HG03064 (cell line): Measurements from ENCODE around the gene TBC1D1.

Source experiments
- ATAC-seq: cut with Tn5 transposase; IDR thresholded peaks from one replicate; pipeline ENCODE4 v1.9.1; 2021; ENCODE audit warnings: low read depth; ENCODE audit not compliant: unreplicated experiment

The TBC1D1 gene

GRCh38 chr4:37890801-37891259 is at the start of gene TBC1D1:
Gene TBC1D1 (plus strand): TSS chr4:37891084. CDS start chr4:37902096, 11,012 bp downstream.
- ATAC-seq = peak; percentile 23

- no peak for ATAC-seq
Observed at GRCh38 chr4:37844204-37844603, 46.7 kb upstream of the TBC1D1 start.

GRCh38 chr4:37845201-37845600 is 45.7 kb upstream of the TBC1D1 start:
- ATAC-seq = no peak

- no peak for ATAC-seq
Observed at GRCh38 chr4:37847311-37847884, 43.5 kb upstream of the TBC1D1 start.

GRCh38 chr4:37852376-37852775 is 38.5 kb upstream of the TBC1D1 start:
- no peak for ATAC-seq

GRCh38 chr4:37858112-37858511 is 32.8 kb upstream of the TBC1D1 start:
- no peak for ATAC-seq

- no peak for ATAC-seq
Observed at GRCh38 chr4:37858872-37859271, 32.0 kb upstream of the TBC1D1 start.

GRCh38 chr4:37860266-37860665 is 30.6 kb upstream of the TBC1D1 start:
- ATAC-seq = no peak

- no peak for ATAC-seq
Observed at GRCh38 chr4:37862961-37863360, 27.9 kb upstream of the TBC1D1 start.

- no peak for ATAC-seq
Observed at GRCh38 chr4:37864786-37865185, 26.1 kb upstream of the TBC1D1 start.

GRCh38 chr4:37865450-37865849 is 25.4 kb upstream of the TBC1D1 start:
- ATAC-seq = no peak

GRCh38 chr4:37867102-37867501 is 23.8 kb upstream of the TBC1D1 start:
- no peak for ATAC-seq

GRCh38 chr4:37868238-37868637 is 22.6 kb upstream of the TBC1D1 start:
- ATAC-seq = no peak

GRCh38 chr4:37872310-37872988 is 18.4 kb upstream of the TBC1D1 start:
- no peak for ATAC-seq

GRCh38 chr4:37873386-37873785 is 17.5 kb upstream of the TBC1D1 start:
- no peak for ATAC-seq

- ATAC-seq = no peak
Observed at GRCh38 chr4:37876156-37876555, 14.7 kb upstream of the TBC1D1 start.

GRCh38 chr4:37879365-37879764 is 11.5 kb upstream of the TBC1D1 start:
- ATAC-seq = no peak

- no peak for ATAC-seq
Observed at GRCh38 chr4:37881811-37882210, 9.1 kb upstream of the TBC1D1 start.

GRCh38 chr4:37882665-37883296 is 8.1 kb upstream of the TBC1D1 start:
- ATAC-seq = no peak

- no peak for ATAC-seq
Observed at GRCh38 chr4:37884855-37885487, 5.9 kb upstream of the TBC1D1 start.

GRCh38 chr4:37885496-37885895 is 5.4 kb upstream of the TBC1D1 start:
- no peak for ATAC-seq
